SIG-M5 (cell line): Measurements from ENCODE around the gene TDRD10.

Experiments used
- DNase-seq: peaks from one replicate; lab custom pipeline; 2025; lab: John Stamatoyannopoulos, UW

TDRD10 gene

DNA sequence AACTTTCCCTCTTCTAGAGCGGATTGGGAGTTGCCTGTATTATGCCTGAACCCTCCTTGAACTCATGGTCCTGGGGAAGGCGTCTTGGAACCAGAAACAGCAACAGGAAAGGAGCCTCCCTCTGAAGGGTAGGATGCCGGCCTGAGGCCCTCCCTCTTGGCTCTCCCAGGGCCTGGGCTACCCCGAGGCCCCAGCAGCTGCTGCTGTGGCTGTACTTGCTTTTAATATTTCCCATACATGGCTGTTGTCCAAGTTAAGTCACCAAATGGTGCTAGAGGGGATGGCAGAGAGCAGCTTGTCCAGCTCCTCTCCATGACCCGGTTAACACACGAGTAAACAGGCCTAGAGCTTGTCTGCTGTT, 76.0 kb downstream of the TDRD10 start:
- no peak for DNase-seq

DNA sequence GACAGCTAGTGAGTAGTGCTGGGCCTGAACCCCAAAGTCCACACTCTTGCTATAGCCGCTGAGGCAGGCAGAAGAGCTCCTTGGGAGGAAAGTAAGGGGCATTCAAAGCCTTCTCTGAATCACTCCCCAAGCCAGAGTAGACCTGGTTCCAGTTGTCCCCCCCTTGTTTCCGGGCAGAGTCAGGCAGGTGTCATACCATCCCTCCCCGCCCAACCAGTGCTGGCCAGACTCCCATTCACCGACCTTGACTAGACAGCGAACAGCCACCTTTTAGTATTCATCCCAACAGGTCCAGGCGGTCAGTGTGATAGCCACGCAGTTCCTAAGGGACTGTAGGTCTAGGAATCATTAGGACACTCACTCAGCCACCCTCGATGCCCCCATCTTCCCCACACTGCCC, 77.4 kb downstream of the TDRD10 start:
- no peak for DNase-seq

DNA sequence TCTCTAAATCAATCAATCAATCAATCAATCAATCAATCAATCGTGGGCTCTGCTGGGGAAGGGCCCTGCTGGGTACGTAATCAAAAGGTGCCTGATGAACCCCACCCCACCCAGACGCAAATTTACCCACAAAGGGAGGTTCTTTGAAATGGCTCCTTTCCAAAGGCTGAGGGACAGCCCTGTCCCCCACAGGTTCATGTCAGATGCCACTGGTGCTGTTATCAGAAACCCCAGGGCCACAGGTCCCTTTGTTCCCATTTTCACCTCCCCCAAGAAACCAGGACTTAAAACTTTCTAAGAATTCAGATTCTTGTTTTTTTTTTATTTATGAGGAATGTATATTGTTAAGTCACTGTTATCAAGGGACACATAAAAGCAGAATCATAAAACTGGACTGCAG, 79.7 kb downstream of the TDRD10 start:
- DNase-seq: no peak

DNA sequence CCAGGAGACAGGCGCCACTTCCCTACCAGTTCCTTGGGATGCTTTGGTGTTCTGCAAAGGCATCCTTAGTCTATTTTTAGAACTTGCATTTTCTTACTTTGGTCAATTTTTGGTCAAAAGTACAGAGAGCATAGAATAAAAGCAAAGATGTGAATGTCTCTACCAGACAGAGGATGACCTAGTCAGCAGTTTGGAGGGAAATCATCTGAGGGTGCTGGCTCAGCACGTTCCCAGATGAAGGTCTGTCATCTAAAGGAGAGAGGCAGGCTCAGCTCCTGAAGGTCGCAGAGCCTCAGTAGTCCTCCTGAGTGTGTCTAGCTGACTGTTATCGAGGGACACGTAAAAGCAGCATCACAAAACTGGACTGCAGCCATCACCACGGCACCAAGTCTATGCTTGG, 80.9 kb downstream of the TDRD10 start:
- DNase-seq: no peak

DNA sequence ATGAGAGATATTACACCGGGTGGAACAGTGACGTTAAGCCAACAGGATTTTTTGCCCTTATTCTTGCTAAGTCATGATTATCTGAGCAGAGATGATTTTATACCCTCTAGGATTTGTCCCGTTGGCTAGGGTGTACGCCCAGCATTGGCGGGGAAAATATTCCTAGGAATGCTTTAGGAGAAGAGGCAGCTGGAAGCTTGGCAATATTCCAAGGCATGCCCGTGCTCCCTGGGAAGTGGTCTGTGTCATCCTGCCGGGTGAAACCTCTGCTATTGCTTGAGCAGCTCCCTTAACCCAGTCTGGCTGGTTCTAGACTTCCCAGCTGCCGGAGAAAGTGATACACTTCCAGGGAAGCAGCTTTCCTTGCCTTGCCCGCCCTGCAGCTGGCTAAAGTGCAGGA, 81.8 kb downstream of the TDRD10 start:
- DNase-seq: no peak

DNA sequence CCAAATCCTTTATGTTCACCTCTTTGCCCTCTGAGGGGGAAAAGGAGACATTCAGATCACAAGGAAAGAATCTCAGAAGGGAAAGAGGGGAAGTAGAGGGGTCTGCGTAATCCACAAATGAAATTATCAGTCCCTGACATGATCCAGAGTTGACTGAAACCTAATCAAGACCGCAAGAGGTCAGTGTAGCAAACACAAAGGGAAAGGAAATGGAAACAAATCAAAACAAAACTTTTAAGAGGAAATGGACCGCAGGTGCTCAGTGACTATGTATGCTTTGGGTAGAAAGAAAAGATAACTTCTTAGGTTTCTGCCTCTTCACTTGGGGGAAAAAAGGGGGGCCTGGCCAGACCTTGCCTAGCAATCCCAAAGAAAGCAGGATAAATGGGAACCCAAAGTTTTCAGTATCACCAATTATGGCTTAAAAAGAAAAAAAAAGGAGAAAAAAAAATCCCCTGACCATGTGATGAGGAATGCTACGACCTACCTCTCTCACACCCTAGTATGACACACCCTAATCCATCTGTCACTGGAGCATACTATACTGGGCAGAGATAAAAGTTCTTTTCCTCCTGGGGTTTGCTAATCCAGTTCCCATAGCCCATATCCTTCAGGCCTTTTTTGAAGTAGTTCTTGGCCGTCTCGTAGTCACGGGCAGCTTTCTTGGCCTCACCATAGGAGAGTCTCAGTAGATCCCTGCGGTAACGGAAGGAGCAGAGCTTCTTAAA, 82.4 kb downstream of the TDRD10 start:
- DNase-seq: no peak

DNA sequence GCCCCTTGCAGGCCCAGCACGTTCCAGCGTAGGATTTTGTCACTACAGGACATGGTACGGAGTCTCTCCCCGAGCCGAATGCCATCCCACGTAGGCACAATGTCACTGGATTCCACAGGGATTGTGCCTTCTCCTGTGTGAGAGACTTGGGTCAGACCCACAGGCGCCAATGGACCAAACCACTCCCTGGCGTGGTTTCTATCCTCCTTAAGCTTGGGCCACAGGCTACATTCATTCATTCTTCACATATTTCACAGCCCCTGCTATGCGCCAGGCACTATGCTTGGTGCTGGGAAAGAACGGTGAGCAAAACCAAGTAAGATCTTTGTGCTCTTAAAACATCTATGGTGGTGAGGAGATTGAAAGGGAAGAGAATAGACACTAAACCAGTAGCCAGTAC, 84.2 kb downstream of the TDRD10 start:
- DNase-seq: no peak

DNA sequence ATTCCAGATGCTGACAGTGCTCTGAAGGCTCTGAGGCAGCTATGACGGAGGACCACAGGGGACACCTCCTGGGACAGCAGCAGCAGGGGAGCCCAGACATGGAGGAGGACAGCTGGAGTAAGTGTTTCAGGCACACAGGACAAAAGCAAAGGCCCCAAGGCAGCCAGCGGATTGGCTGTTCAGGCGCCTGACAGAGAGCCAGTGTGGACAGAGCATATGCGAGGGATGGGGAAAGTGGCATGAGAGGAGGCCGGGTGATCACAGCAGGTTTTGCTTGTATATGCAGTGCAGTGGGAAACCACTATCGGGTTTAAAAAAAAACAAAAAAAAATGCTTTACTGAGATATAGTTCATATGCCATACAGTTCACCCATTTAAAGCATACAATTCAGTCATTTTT, 84.6 kb downstream of the TDRD10 start:
- DNase-seq: no peak

DNA sequence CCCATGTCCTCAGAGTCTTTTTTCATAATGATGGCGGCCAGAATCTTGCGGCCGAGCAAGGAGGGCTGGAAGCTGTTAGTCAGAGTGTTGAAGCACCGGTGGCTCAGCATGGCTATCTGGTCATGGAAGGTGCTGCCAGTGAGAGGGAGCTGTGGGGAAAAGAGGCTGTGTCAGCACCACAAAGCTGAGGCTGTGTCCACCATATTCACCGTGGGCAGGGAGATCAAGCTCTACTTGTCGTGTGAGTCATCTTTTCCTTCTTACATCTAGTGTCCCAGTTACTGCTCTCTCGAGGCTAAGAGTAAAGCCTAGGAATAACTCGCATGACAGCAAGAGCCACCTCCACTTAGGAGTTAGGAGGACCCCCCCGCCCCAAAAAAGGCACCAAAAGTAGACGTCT, 87.8 kb downstream of the TDRD10 start:
- DNase-seq: no peak

DNA sequence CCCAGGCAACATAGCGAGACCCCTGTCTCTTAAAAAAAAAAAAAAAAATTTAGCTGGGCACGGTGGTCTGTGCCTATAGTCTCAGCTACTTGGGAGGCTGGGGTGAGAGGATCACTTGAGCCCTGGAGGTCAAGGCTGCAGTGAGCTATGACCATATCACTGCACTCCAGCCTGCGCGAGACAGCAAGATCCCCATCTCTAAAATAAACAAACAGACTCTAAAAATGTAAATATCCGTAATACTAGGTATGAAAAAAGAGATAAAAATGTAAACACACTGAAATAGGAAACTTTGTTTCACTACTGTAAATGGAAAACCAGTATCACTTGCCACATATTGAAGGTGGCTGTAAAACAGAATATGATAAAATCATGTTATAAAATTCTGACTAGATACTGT, 88.7 kb downstream of the TDRD10 start:
- no peak for DNase-seq

DNA sequence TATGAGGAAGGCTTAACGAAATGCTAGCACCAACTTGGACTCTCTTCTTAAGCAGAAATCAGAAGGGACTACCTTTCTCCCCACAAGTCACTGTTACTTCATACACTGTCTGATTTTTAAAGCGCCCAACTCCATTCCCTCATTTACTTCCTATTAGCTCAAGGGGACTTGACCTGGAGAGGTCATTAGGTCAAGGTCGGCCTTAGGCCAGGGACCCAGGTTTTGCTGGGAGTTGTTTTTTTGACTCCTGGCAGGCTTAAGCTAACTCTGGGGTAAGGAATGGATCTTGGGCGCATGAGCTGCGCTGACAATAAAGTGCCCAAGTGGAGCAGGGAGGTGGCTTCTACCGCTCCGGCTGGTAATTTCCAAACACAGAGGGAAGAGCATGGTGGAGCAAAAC, 89.2 kb downstream of the TDRD10 start:
- no peak for DNase-seq

DNA sequence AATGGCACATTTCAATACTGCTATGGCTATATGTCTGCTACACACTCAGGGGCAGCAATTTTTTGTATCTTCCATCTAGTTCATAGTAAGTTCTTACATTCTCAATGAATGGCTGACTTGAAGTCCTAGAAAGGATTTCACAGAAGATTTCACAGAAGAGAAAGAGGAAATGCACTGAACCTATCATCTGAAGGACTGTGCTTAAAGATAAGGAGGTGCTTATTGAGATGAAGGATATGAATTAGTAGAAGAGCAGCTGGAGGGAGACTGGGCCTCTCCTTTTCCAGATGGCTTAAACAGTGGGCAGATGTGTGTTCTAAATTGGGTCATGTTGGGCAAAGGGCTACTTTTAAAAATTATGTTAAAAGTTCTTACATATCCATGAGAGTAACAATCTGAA, 91.4 kb downstream of the TDRD10 start:
- no peak for DNase-seq

DNA sequence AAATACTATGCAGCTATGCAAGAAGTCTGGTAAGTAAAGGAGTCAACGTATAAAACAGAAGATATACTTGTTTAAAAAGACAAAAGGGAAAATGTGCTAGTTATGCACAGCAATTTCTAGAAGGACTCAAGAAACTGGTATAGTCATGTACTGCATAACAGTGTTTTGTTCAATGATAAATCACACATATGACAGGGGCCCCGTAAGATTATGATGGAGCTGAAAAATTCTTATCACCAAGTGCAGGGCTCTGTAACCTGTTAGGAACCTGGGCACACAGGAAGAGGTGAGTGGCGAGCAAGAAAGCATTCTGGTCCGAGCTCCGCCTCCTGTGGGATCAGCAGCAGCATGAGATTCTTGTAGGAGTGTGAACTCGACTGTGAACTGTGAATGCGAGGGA, 92.8 kb downstream of the TDRD10 start:
- DNase-seq: no peak

DNA sequence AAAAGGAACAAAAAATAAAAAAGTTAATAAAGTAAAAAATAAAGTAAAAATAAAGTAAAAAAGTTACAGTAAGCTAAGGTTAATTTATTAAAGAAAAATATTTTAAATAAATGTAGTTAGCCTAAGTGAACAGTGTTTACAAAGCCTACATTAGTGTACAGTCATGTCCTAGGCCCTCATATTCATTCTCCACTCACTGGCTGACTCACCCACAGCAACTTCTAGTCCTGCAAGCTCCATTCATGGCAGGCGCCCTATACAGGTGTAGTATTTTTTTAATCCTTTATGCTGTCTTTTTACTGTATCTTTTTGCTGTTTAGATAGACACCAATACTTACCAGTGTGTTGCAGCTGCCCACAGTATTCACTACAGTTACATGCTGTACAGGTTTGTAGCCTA, 93.6 kb downstream of the TDRD10 start:
- no peak for DNase-seq
